T-helper 1 cell treated with Interleukin-12 subunit alpha and Interleukin-12 subunit beta and Interleukin-4 antibody, amounts not matched to agents 30 μg/mL and 1 μg/mL, for 36 hours (primary cell): ENCODE measurements around the gene TUBB3.

ENCODE experiments used
- H3K27ac Mint-ChIP-seq: one replicate; pipeline ENCODE4 v1.8.0; 2021; ENCODE audit warnings: mild to moderate bottlenecking, mixed read lengths
- H3K27me3 Mint-ChIP-seq: one replicate; pipeline ENCODE4 v1.8.0; 2021; ENCODE audit warnings: low read depth, mixed read lengths
- H3K36me3 Mint-ChIP-seq: one replicate; pipeline ENCODE4 v1.8.0; 2021; ENCODE audit warnings: low read depth, mixed read lengths
- H3K4me1 Mint-ChIP-seq: one replicate; pipeline ENCODE4 v1.8.0; 2021; ENCODE audit warnings: low read depth, mixed read lengths
- H3K4me3 Mint-ChIP-seq: one replicate; pipeline ENCODE4 v1.8.0; 2021; ENCODE audit warnings: mild to moderate bottlenecking, moderate library complexity, mixed read lengths
- H3K9me3 Mint-ChIP-seq: one replicate; pipeline ENCODE4 v1.8.0; 2021; ENCODE audit warnings: mixed read lengths

The TUBB3 gene

DNA sequence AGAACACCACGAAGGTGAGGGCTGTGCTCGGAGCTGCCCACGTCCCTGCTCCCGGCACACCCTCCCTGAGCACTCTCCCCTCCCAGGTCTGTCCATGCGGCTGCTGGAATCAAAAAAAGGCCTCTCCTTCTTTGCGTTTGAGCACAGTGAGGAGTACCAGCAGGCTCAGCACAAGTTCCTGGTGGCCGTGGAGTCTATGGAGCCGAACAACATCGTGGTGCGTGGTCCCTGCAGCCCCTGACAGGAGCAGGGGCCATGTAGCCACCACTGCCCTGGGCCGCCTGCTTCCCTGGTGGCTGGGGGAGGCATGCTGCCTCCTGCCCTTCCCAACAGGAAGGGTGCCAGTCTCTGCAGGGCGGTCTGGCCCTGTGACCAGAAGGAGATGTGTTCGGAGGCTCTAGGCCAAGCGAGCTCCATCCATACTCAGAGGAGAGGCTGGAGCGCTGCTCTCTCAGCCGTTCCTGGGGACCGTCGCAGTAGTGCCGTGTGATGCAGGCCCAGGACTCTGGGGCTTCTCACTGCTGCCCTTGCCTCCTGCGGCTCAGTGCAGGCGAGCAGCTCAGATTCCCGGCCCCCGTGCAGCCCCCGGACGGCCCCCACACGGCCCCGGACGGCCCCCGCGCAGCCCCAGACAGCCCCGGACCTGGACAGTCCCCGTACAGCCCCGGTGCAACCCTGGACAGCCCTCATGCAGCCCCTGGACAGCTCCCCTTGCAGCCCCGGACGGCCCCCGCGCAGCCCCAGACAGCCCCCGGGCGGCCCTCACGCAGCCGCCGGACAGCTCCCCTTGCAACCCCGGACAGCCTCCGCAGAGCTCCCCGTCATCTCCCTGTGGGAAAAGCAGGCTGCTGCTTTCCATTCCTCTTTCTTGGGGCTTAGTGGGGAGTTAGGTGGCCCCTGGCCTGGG, 29.2 kb upstream of the TUBB3 start:
- no peak overlapping the region for H3K27ac Mint-ChIP-seq
- H3K9me3 Mint-ChIP-seq, result no peaks in the 10 kb centered on the region
- H3K4me1 Mint-ChIP-seq, result peaks cover 10% of the 10 kb centered on the region
- H3K4me3 Mint-ChIP-seq, result no peak overlapping the region
- H3K36me3 Mint-ChIP-seq, result peaks cover 27% of the 10 kb centered on the region
- no peaks in the 10 kb centered on the region for H3K27me3 Mint-ChIP-seq

DNA sequence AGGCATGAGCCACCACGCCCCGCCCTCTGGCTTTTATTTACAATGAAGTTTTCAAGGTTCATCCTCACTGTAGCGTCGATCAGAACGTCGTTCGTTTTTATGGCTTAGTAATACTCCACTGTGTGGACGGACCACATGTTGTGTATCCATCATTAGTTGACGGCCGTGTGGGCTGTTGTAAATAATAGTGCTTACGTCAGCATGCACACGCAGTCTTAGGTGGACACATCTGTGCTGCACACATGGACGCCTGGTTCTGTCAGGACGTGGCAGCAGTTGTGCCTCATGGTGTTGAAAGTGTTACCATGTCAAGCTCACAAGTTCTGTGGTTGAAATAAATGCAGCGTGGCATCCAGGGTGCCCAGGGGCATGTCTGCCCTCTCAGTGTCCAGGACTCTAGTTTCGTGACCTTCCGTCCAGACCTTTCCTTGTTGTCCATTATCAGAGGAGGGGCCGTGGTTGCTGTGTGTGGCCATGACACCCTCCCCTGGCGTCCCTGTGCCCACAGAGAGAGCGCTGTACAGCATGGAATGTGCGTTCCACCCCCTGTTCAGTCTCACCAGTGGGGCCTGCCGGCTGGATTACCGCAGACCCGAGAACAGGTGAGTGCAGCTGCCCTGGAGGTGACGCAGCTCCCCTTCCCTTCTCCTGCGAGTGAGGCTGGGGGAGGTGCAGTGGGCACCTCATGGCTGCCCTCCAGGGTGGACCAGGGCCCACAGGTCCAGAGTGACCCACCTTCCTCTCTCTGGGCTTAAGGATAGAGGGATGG, 27.5 kb upstream of the TUBB3 start:
- H3K27ac Mint-ChIP-seq, result no peak overlapping the region
- peaks cover 32% of the 10 kb centered on the region for H3K36me3 Mint-ChIP-seq
- H3K9me3 Mint-ChIP-seq, result no peaks in the 10 kb centered on the region
- H3K4me1 Mint-ChIP-seq, result peaks cover 5% of the 10 kb centered on the region
- no peaks in the 10 kb centered on the region for H3K27me3 Mint-ChIP-seq
- no peak overlapping the region for H3K4me3 Mint-ChIP-seq

DNA sequence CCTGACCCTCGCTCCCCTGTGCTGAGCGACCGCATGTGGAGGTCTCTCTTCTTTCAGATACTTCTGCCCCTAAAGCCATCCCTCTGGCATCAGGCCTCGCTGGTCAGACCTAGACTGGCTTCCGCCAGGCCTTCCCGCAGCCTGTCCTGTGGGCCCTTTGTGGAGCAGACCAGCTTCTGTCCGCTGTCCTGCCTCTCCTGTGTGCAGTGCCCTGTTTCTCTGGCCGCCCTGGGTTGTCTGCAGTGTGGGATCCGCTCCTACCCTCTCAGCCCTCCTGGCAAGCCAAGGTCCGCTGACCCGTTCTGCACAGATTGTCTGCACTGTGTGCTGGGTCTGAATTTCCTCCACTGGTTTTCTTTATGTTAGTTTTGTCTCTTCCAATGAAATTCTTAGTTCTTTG, 25.9 kb upstream of the TUBB3 start:
- Mint-ChIP-seq H3K4me3 (no peak overlapping the region), H3K4me1 (no peaks in the 10 kb centered on the region), H3K9me3 (no peaks in the 10 kb centered on the region), H3K27ac (no peak overlapping the region), H3K36me3 (peaks cover 23% of the 10 kb centered on the region), H3K27me3 (no peaks in the 10 kb centered on the region)

DNA sequence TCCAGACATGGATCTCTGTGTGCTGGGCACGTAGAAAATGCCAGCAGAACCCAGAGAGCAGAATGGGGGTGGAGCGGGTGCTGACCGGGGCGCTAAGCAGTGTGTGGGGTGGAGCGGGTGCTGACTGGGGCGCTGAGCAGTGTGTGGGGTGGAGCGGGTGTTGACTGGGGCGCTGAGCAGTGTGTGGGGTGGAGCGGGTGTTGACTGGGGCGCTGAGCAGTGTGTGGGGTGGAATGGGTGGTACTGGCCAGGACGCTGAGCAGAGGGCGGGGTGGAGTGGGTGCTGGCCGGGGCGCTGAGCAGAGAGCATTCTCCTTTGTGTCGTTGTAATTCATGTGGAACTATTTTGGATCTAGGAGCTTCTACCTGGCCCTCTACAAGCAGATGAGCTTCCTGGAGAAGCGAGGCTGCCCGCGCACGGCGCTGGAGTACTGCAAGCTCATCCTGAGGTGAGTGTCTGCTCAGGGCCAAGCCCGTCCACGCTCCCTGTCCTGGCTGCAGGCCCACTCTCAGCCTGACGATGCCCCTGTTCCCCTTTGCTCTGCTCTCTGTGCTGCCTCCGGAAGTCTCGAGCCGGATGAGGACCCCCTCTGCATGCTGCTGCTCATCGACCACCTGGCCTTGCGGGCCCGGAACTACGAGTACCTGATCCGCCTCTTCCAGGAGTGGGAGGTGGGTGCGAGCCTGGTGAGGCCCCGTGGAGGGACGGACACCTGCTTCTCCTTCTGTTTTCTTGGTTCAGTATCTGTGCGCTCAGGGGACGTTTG, 24.8 kb upstream of the TUBB3 start:
- Mint-ChIP-seq H3K4me1 (no peaks in the 10 kb centered on the region), H3K9me3 (no peaks in the 10 kb centered on the region), H3K4me3 (no peak overlapping the region), H3K36me3 (peaks cover 23% of the 10 kb centered on the region), H3K27me3 (no peaks in the 10 kb centered on the region), H3K27ac (no peak overlapping the region)

DNA sequence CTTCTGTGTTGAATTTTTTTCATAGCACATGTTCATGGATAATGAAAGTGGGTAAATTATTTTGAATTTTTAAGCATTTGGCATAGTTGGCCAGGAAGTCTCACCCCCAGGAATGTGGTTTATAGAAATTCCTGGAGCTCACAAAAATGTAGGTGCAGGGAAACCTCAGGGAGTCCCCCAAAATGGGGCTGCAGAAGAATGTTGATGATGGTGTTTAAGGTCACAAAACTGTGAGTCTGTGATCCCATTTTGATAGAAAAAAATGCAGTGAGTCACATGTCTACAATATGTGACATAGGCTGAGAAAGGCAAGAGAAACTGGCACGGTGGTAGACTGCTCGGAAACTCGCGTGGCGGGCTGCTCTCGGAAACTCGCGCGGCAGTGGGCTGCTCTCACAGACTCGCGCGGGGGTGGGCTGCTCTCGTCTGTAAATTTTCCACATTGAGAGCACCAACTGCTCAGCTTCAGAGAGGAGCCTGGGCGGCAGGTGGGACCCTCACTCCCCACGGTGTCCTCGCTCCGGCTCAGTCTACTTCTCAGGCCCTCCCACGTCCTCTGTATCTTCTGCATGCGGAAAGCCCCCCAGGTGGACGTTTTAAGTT, 23.2 kb upstream of the TUBB3 start:
- H3K27me3 Mint-ChIP-seq, result no peaks in the 10 kb centered on the region
- no peak overlapping the region for H3K4me3 Mint-ChIP-seq
- peaks cover 21% of the 10 kb centered on the region for H3K36me3 Mint-ChIP-seq
- no peaks in the 10 kb centered on the region for H3K9me3 Mint-ChIP-seq
- no peaks in the 10 kb centered on the region for H3K4me1 Mint-ChIP-seq
- H3K27ac Mint-ChIP-seq, result no peak overlapping the region

DNA sequence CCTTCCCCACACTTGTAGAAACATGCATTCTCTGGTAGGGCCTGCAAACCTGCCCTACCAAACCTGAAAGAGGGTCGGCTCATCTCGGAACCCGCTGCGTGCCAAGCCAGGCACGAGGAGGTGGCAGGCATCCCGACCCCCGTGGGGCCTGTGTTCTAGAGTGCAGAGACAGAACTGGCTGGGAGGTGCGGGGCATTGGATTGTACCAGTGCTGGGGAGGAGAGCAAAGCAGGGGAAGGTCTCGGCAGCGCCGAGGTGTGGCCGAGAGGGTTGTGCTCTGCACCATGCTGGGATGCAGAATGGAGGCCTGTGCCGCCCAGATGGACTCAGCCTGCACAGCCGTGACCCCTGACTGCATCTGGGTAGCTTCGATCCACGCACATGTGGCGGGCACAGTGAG, 22.3 kb upstream of the TUBB3 start:
- H3K9me3 Mint-ChIP-seq, result no peaks in the 10 kb centered on the region
- H3K36me3 Mint-ChIP-seq, result peaks cover 20% of the 10 kb centered on the region
- no peaks in the 10 kb centered on the region for H3K4me1 Mint-ChIP-seq
- H3K27me3 Mint-ChIP-seq, result no peaks in the 10 kb centered on the region
- no peak overlapping the region for H3K4me3 Mint-ChIP-seq
- H3K27ac Mint-ChIP-seq, result no peak overlapping the region

DNA sequence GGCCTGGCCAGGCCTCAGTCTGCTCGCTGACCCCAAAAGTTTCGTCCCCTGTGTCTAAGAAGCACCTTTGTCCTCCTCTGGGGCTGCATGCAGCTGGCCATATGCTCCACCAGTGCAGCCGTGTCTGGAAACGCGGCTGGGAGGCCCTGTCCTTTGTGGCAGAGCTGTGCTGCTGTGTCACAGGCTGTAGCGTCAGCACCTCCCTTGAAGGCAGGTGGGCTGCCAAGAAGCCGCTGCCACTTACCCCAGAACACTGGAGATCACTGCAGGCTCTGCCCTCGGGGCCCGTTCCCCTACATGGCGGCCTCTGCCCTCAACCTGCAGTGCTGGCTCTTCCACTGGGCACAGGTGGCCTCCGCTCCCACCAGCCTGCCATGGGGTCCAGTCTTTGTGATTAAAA, 20.2 kb upstream of the TUBB3 start:
- Mint-ChIP-seq H3K36me3 (peaks cover 32% of the 10 kb centered on the region), H3K4me3 (no peak overlapping the region), H3K4me1 (no peaks in the 10 kb centered on the region), H3K27ac (no peak overlapping the region), H3K27me3 (no peaks in the 10 kb centered on the region), H3K9me3 (no peaks in the 10 kb centered on the region)

DNA sequence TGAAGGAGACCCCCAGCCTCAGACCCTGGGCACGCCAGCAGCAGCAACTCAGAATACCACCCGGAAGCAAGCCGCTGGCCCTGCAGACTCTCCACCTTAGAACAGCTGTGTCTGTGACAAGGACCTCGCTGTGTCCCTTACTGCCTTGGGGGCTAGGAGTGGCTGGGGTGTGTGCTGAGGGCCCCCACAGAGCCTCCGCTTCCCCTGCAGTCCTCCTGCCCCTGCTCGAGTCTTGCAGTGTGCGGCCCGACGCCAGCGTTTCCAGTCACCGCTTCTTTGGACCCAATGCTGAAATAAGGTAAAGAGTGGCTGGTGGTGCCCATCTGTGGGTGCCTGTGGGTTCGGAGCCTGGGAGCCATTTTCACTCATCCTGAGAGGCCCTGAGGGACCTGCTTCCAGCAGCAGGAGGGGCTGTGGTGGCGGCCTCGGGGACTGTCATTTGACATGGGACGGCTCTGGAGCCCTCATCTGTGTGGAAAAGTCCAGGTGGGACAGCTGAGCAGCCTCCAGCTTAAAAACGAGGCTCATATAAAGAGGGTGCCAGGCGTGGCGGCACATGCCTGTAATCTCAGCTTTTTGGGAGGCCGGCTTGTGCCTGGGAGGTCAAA, 19.1 kb upstream of the TUBB3 start:
- H3K27me3 Mint-ChIP-seq, result no peaks in the 10 kb centered on the region
- H3K4me3 Mint-ChIP-seq, result no peak overlapping the region
- no peaks in the 10 kb centered on the region for H3K4me1 Mint-ChIP-seq
- peaks cover 30% of the 10 kb centered on the region for H3K36me3 Mint-ChIP-seq
- H3K27ac Mint-ChIP-seq, result no peak overlapping the region
- no peaks in the 10 kb centered on the region for H3K9me3 Mint-ChIP-seq

DNA sequence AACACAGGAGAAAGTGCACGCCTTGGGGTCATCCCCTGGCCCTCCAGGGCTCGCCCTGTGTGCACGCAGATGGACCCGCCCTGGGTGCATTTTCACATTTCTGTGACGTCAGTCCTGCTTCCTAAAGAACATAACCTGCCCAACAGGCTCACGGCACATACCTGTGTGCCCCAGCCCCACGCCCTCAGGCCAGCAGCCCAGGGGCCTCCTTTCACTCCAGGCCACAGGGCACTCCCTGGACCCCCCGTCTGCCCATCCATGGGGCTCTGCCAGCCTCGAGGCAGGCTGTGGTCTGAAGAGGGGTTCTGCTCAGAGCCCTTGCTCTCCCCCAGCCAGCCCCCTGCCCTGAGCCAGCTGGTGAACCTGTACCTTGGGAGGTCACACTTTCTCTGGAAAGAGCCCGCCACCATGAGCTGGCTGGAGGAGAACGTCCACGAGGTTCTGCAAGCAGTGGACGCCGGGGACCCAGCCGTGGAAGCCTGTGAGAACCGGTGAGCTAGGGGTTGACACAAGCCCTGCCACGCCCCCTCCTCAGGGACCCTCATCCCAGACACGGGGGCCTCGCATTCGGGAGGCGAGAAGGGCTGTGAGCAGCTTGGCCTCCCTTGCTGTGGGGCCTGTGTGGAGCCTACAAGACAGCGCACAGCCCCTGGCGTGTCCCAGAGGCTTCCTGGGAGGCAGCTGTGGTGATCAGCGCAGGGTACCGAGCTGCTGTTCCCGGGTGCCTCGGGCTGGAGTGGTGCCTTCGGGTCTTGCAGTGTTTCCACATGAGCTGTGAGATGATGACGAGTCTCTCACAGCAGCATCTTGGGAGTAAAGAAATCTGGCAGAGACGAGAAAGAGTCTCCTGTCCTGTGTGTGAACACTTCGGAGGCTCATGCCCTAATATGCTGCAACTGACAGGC, 18.3 kb upstream of the TUBB3 start:
- no peaks in the 10 kb centered on the region for H3K4me1 Mint-ChIP-seq
- H3K27me3 Mint-ChIP-seq, result no peaks in the 10 kb centered on the region
- no peak overlapping the region for H3K27ac Mint-ChIP-seq
- no peak overlapping the region for H3K4me3 Mint-ChIP-seq
- no peaks in the 10 kb centered on the region for H3K9me3 Mint-ChIP-seq
- peaks cover 26% of the 10 kb centered on the region for H3K36me3 Mint-ChIP-seq

DNA sequence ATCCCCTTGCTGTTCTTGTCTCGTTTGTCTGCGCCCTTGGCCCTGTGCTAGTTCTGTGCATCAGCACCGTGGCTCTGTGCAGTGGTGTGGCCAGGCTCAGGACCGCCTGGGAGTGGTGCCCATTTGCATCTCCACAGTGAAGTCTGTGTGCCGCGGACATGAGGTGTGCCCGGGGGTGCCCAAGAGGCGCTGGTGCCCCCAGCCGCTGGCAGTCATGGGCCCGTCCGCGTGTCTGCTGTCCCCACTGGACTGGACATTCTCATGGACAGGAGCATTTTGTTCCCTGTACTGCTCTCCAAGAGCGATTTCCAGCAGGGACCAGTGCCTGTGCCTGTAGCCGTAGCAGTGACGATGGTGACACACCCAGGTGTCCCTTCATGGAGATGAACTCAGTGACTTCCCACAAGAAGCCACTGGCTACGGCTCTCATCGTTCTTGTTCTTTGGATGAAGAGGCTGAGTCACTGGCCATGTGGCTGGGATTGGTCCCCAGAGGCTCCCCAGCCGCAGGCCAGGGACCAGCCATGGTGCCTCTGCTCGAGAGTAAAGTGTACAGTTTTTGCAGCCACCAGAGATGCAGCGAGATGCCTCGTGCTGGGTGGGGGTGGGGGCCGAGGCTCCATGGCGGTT, 17.5 kb upstream of the TUBB3 start:
- Mint-ChIP-seq H3K36me3 (peaks cover 25% of the 10 kb centered on the region), H3K4me3 (no peak overlapping the region), H3K4me1 (no peaks in the 10 kb centered on the region), H3K9me3 (no peaks in the 10 kb centered on the region), H3K27ac (no peak overlapping the region), H3K27me3 (no peaks in the 10 kb centered on the region)

DNA sequence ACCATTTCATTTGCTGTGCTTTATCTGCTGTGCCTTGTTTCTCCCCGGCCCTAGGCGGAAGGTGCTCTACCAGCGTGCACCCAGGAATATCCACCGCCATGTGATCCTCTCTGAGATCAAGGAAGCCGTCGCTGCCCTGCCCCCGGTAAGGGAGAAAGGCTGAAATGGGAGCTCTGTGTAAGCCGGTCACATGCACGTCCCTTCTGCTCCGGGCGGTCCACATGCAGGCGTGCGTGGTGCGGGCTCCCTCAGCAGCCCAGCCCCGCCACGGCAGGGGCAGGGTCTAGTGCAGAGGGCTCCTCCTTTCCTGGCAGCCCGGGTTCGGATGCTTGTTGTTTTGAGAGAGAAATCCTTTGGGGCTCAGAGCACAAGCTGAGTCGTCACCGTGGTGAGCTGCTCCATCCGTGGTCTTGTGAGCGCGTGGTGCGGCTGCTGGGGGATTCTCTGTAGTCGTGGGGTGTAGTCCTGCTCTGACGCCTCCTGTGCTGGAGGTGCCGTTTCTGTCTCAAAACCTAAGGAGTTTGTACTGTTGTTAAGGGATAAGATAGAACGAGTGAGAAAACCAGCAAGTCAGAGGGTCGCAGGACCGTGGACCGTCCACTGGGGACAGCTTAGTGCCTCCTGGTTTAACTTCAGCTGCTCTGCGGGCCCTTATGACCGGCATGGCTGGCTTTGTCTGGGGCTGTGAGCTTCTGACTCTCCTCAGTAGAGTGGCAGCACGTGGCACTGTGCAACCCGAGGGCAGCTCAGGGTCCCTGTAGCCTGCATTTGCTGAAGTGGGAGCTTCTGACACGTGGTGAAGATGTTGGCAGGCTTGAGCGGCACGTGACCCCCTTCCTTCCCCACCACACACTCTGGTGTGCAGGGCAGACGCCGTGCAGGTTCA, 16.8 kb upstream of the TUBB3 start:
- H3K4me1 Mint-ChIP-seq, result no peaks in the 10 kb centered on the region
- H3K9me3 Mint-ChIP-seq, result no peaks in the 10 kb centered on the region
- no peak overlapping the region for H3K4me3 Mint-ChIP-seq
- H3K36me3 Mint-ChIP-seq, result peaks cover 28% of the 10 kb centered on the region
- H3K27me3 Mint-ChIP-seq, result no peaks in the 10 kb centered on the region
- H3K27ac Mint-ChIP-seq, result no peak overlapping the region

DNA sequence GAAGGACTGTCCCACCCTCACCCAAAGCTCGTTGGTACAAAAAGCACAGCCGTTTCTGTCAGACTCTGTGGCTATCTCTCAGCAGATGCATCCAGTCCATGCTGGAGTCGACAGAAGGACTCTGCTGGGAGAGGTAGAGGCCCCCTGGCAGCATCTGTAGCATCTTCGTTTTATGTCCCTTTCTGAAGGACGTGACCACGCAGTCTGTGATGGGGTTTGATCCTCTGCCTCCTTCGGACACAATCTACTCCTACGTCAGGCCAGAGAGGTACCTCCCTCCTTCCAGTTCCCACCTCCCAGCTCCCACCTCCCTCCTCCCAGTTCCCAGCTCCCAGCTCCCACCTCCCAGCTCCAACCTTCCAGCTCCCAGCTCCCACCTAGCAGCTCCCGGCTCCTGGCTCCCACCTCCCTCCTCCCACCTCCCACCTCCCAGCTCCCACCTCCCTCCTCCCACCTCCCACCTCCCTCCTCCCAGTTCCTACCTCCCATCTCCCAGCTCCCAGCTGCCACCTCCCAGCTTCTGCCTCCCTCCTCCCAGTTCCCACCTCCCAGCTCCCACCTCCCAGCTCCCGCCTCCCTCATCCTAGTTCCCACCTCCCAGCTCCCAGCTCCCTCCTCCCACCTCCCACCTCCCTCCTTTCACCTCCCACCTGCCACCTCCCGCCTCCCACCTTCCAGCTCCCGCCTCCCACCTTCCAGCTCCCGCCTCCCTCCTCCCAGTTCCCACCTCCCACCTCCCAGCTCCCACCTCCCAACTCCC, 15.9 kb upstream of the TUBB3 start:
- Mint-ChIP-seq H3K4me3 (no peak overlapping the region), H3K27ac (no peak overlapping the region), H3K9me3 (no peaks in the 10 kb centered on the region), H3K27me3 (no peaks in the 10 kb centered on the region), H3K36me3 (peaks cover 29% of the 10 kb centered on the region), H3K4me1 (no peaks in the 10 kb centered on the region)
